ENCODE results near the gene DCHS1. TPM values are rescaled to one million over a fixed set of nuclear protein-coding genes. Genes with fewer than 3 reads are reported as not detected.

Gene DCHS1
- total and polyA plus RNA-seq, 2 of the 13 experiments (the other 11 are each of a cell fraction or from before 2014, with no cell fraction given): under 0.01 to 0.03 TPM

DNA sequence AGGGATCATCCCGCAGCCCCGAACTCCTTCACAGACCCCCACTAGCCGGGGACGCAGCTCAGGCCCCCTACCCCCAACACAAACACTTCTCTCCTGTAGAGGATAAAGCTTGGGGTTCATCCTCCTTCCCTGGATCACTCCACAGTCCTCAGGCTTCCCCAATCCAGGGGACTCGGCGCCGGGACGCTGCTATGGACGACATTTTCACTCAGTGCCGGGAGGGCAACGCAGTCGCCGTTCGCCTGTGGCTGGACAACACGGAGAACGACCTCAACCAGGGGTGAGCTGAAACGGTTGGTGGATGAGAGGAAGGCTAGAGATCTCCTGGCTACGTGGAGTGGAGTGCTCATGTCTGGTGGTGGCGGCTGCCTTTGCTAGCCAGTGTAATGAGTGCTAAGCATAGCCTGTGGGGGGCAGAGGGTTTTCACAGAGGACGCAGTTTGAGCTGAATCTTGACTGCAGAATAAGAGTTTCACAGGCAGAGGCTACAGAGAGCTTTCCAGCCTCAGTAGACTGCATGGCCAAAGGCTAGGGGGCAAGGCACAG, 51.5 kb downstream of the DCHS1 start (continued):
- TF ChIP-seq SNAPC4 (CRISPR knock-in tag; IDR thresholded peaks at IDR 0.05): no peak
- no peak for TF ChIP-seq GMEB2 (CRISPR knock-in tag; IDR thresholded peaks at IDR 0.05; ENCODE audit: low read depth)
- TF ChIP-seq ZNF670 (CRISPR knock-in tag; IDR thresholded peaks at IDR 0.05; ENCODE audit: borderline replicate concordance): no peak
- no peak for TF ChIP-seq ZNF207 (IDR thresholded peaks at IDR 0.05; ENCODE audit: borderline replicate concordance)
- peak; percentile 1; the same call in 1 of the 2 replicates for TF ChIP-seq KDM2A (CRISPR knock-in tag; IDR thresholded peaks at IDR 0.05; ENCODE audit: borderline replicate concordance, low read depth)
- no peak for TF ChIP-seq ZNF280D (CRISPR knock-in tag; IDR thresholded peaks at IDR 0.05)
- TF ChIP-seq ZNF609 (CRISPR knock-in tag; IDR thresholded peaks at IDR 0.05; ENCODE audit: borderline replicate concordance): no peak
- TF ChIP-seq HNRNPLL (IDR thresholded peaks at IDR 0.05; ENCODE audit: low read depth, low read length, poor library complexity, severe bottlenecking): peak; percentile 12
- no peak for TF ChIP-seq ZNF550 (CRISPR knock-in tag; IDR thresholded peaks at IDR 0.05; ENCODE audit: borderline replicate concordance)
- no peak for TF ChIP-seq CBX2 (IDR thresholded peaks at IDR 0.05; ENCODE audit: low read depth, low read length)
- TF ChIP-seq CBX2 (CRISPR knock-in tag; IDR thresholded peaks at IDR 0.05; ENCODE audit: low read depth): no peak
- no peak for TF ChIP-seq TAF1 (CRISPR knock-in tag; IDR thresholded peaks at IDR 0.05)
- no peak for TF ChIP-seq ZNF3 (CRISPR knock-in tag; IDR thresholded peaks at IDR 0.05)
- no peak for TF ChIP-seq FIP1L1 (IDR thresholded peaks at IDR 0.05; ENCODE audit: borderline replicate concordance, insufficient read depth, low read depth, low read length)
- TF ChIP-seq ERF (CRISPR knock-in tag; IDR thresholded peaks at IDR 0.05): no peak
